ENCODE data around the gene CDH13. TPM values are rescaled to one million over a fixed set of nuclear protein-coding genes. Genes with fewer than 3 reads are reported as not detected.

The CDH13 gene
- total RNA-seq, 1 experiment from 2014 or later = 2.1 TPM

GRCh38 chr16:82911925-82912324 lies 285.2 kb downstream of the CDH13 start:
- no TSS peak for BruUV-seq (replicated peaks)
- TF ChIP-seq CTCF (conservative IDR thresholded peaks at IDR 0.05; ENCODE audit: low read depth, low read length) = no peak
- TF ChIP-seq EZH2 (IDR thresholded peaks at IDR 0.05; ENCODE audit: borderline replicate concordance, low read depth, low read length, poor library complexity, severe bottlenecking) = no peak
- H3K4me3 ChIP-seq (ENCODE audit: low read depth, low read length, poor library complexity, severe bottlenecking) = no peak overlapping the region
- peaks cover 2% of the 10 kb centered on the region for H3K27me3 ChIP-seq (replicated peaks; ENCODE audit: insufficient read depth, low read depth, low read length, poor library complexity)
- CTCF ChIA-PET = no interaction called here
- no peaks in the 10 kb centered on the region for H3K4me1 ChIP-seq (ENCODE audit: insufficient read depth, low read length, poor library complexity, severe bottlenecking)
- no peaks in the 10 kb centered on the region for H3K36me3 ChIP-seq (ENCODE audit: insufficient read depth, low read length, poor library complexity, severe bottlenecking)
- H3K27ac ChIP-seq (ENCODE audit: low read depth, low read length, poor library complexity, severe bottlenecking) = no peak overlapping the region
- intact Hi-C loops (cut with micrococcal nuclease; ENCODE audit: unreplicated experiment) = no loop called here
- no peak for DNase-seq (ENCODE audit: low spot score)
- POLR2A ChIA-PET (ENCODE audit: low non-redundant PET) = no interaction called here
- no peaks in the 10 kb centered on the region for H3K9me3 ChIP-seq (ENCODE audit: low read depth, low read length, poor library complexity, severe bottlenecking)

- DNase-seq (ENCODE audit: low spot score) = no peak
- Histone ChIP-seq H3K27ac (ENCODE audit: low read depth, low read length, poor library complexity, severe bottlenecking) (no peak overlapping the region), H3K36me3 (ENCODE audit: insufficient read depth, low read length, poor library complexity, severe bottlenecking) (no peaks in the 10 kb centered on the region), H3K9me3 (ENCODE audit: low read depth, low read length, poor library complexity, severe bottlenecking) (no peaks in the 10 kb centered on the region), H3K4me3 (ENCODE audit: low read depth, low read length, poor library complexity, severe bottlenecking) (no peak overlapping the region), H3K4me1 (ENCODE audit: insufficient read depth, low read length, poor library complexity, severe bottlenecking) (no peaks in the 10 kb centered on the region), H3K27me3 (replicated peaks; ENCODE audit: insufficient read depth, low read depth, low read length, poor library complexity) (peaks cover 2% of the 10 kb centered on the region)
- intact Hi-C loops (cut with micrococcal nuclease; ENCODE audit: unreplicated experiment) = no loop called here
- TF ChIP-seq EZH2 (IDR thresholded peaks at IDR 0.05; ENCODE audit: borderline replicate concordance, low read depth, low read length, poor library complexity, severe bottlenecking) (no peak), CTCF (conservative IDR thresholded peaks at IDR 0.05; ENCODE audit: low read depth, low read length) (no peak)
- no TSS peak for BruUV-seq (replicated peaks)
- ChIA-PET CTCF (no interaction called here), POLR2A (ENCODE audit: low non-redundant PET) (no interaction called here)
Observed at GRCh38 chr16:82915139-82915824, 288.5 kb downstream of the CDH13 start.

- no TSS peak for BruUV-seq (replicated peaks)
- intact Hi-C loops (cut with micrococcal nuclease; ENCODE audit: unreplicated experiment) = no loop called here
- H3K4me3 ChIP-seq (ENCODE audit: low read depth, low read length, poor library complexity, severe bottlenecking) = no peak overlapping the region
- H3K4me1 ChIP-seq (ENCODE audit: insufficient read depth, low read length, poor library complexity, severe bottlenecking) = no peaks in the 10 kb centered on the region
- no peak overlapping the region for H3K27ac ChIP-seq (ENCODE audit: low read depth, low read length, poor library complexity, severe bottlenecking)
- no peaks in the 10 kb centered on the region for H3K27me3 ChIP-seq (replicated peaks; ENCODE audit: insufficient read depth, low read depth, low read length, poor library complexity)
- no peak for DNase-seq (ENCODE audit: low spot score)
- H3K9me3 ChIP-seq (ENCODE audit: low read depth, low read length, poor library complexity, severe bottlenecking) = no peaks in the 10 kb centered on the region
- no peaks in the 10 kb centered on the region for H3K36me3 ChIP-seq (ENCODE audit: insufficient read depth, low read length, poor library complexity, severe bottlenecking)
- POLR2A ChIA-PET (ENCODE audit: low non-redundant PET) = no interaction called here
- CTCF ChIA-PET = no interaction called here
- TF ChIP-seq EZH2 (IDR thresholded peaks at IDR 0.05; ENCODE audit: borderline replicate concordance, low read depth, low read length, poor library complexity, severe bottlenecking) = no peak
- TF ChIP-seq CTCF (conservative IDR thresholded peaks at IDR 0.05; ENCODE audit: low read depth, low read length) = no peak
Observed at GRCh38 chr16:82917886-82918595, 291.3 kb downstream of the CDH13 start.

Data from A673 (cell line).